IPS DF 6.9 (cell line): ENCODE results near the gene SEMA4B.
A peak's percentile ranks its signal among the peaks of the same experiment; 100 is the strongest.

Source experiments
- DNase-seq: peaks from one replicate; pipeline ENCODE4 v3.0.0-alpha.2; 2013; ENCODE audit warnings: low read depth, low spot score
- H3K27ac ChIP-seq: one replicate; pipeline ENCODE4 v1.5.1; 2013; ENCODE audit warnings: low read length, control low read depth
- H3K27me3 ChIP-seq: 2 replicates; pipeline ENCODE4 v1.6.1; 2013; ENCODE audit warnings: mild to moderate bottlenecking, low read length; ENCODE audit not compliant: control insufficient read depth, insufficient read depth
- H3K36me3 ChIP-seq: 2 replicates; pipeline ENCODE4 v1.6.1; 2013; ENCODE audit warnings: low read length; ENCODE audit not compliant: control insufficient read depth, insufficient read depth
- H3K4me1 ChIP-seq: 2 replicates; pipeline ENCODE4 v1.6.1; 2013; ENCODE audit warnings: low read length; ENCODE audit not compliant: control insufficient read depth, insufficient read depth
- H3K4me3 ChIP-seq: 2 replicates; pipeline ENCODE4 v1.5.1; 2013; ENCODE audit warnings: mild to moderate bottlenecking, low read length
- H3K9me3 ChIP-seq: 2 replicates; pipeline ENCODE4 v1.6.1; 2013; ENCODE audit warnings: low read length, inconsistent platforms; ENCODE audit not compliant: control insufficient read depth, insufficient read depth
- WGBS: extraction: QIAGEN DNeasy Blood & Tissue Kit; methylation state at CpG from one replicate; pipeline ENCODE4 v1.1.7; 2013; ENCODE audit warnings: mixed read lengths, missing lambda C conversion rate; ENCODE audit not compliant: insufficient read length, insufficient coverage; 5-methylcytosine and 5-hydroxymethylcytosine counted together

Gene SEMA4B

DNA sequence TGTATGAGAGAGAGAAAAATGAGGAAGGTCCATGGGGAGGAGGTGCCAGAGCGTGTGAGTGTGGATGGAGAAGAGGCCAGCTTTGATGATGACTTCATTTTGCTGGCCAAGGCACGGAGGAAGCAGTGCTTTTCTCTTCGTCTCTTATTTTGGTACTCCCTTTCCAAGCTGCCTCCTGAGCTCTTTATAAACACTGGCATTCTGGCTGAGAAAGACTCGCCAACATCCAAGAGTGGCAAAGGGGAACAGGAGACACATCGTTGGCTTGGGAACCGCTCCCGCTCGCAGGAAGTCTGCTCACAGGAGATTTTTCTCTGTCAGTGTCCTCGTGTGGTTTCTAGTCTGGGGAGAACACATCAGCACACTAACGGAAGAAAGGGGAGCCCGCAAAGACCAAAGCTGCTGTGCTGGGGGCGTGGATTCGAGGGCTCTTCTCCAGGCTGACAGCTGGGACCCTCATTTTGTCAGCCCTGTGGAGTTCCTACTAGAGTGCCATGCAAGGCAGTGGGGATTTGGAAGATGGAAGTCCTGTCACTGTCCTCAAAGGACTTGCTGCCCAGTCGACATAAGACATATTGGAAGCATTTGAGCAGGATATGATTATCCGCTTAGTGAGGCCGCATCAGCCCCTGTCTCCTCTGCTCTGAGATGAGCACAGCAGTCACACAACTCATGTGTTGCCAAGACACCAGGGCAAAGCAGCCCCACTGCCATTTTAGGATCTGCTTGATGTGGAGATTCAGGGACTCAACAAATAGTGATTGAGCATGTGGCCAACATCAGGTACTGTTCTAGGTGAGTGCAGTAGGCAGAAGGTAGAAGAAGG is 8.0 kb upstream of the SEMA4B start:
- H3K27me3 ChIP-seq = no peaks in the 10 kb centered on the region
- no peak overlapping the region for H3K4me3 ChIP-seq
- no peak overlapping the region for H3K27ac ChIP-seq
- H3K4me1 ChIP-seq = no peaks in the 10 kb centered on the region
- no CpG with 5 or more reads among the region's 16 CpGs for whole genome bisulfite sequencing
- no peaks in the 10 kb centered on the region for H3K36me3 ChIP-seq
- H3K9me3 ChIP-seq = no peaks in the 10 kb centered on the region
- no peak for DNase-seq

DNA sequence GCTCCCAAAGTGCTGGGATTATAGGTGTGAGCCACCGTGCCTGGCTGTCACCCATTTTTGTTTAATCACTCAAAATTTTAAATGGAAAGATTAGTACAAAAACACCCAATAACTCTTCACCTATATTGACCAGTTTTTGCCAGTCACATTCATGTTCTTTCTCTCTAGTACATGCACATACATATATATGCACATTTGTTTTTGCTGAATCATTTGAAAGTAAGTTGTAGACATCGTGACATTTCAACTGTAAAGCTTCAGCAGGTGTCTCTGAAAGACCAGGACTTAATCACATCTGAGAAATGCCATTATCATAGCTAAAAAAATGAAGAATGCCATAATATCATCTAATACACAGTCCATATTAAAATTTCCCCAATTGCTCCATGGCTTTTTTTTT is 6.5 kb upstream of the SEMA4B start:
- H3K9me3 ChIP-seq = no peaks in the 10 kb centered on the region
- WGBS = no CpG with 5 or more reads among the region's 2 CpGs
- no peaks in the 10 kb centered on the region for H3K36me3 ChIP-seq
- no peak for DNase-seq
- H3K4me3 ChIP-seq = no peak overlapping the region
- H3K4me1 ChIP-seq = no peaks in the 10 kb centered on the region
- no peaks in the 10 kb centered on the region for H3K27me3 ChIP-seq
- no peak overlapping the region for H3K27ac ChIP-seq

GRCh38 chr15:90200534-90201129 is 498 bp upstream of the SEMA4B start:
- peak overlapping the region; percentile 78; the same call in 1 of the 2 replicates for H3K4me3 ChIP-seq
- H3K27ac ChIP-seq = no peak overlapping the region
- no peaks in the 10 kb centered on the region for H3K27me3 ChIP-seq
- H3K4me1 ChIP-seq = peaks cover 3% of the 10 kb centered on the region; the same call in 1 of the 2 replicates
- WGBS = no CpG with 5 or more reads among the region's 24 CpGs
- no peaks in the 10 kb centered on the region for H3K9me3 ChIP-seq
- no peak for DNase-seq
- no peaks in the 10 kb centered on the region for H3K36me3 ChIP-seq

DNA sequence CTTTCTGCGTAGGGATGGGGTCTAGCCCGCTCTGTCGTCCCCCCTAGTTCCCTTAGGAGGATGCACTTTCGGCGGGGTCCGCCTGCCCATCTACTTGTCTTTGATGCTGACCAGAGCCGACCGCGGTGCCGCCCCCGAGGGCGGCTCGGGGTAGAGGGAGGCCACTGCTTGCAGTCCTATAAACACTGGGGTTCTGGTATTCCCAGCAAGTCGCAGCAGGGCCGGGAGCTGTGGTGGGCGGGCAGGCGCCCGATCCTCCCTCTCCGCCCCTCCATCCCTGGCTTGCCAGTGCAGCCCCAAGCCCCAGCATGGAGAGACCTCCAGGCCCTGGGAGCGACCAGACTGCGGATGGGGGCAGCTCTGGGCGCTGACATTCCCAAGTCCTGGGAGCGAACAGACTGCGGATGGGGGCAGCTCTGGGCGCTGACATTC is 830 bp downstream of the SEMA4B start:
- no peak for DNase-seq
- no peak overlapping the region for H3K27ac ChIP-seq

DNA sequence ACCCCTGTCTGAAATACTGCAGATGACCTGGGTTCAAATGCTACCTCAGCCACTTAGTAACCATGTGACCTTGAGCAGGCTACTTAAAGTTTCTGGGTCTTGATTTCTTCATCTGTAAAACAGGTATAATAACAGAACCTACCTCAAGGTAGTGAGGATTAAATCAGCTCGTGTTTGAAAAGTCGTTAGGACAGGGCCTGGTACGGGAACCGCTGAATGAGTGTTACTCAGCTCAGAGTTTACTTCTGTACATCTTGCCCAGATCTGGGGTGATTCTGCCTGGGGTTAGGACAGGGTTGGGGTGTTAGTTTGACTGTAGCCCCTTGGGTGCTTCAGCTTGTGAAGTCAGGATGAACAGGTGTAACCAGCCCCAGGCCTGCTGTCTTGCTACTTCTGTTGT is 1.8 kb downstream of the SEMA4B start:
- Histone ChIP-seq H3K36me3 (no peaks in the 10 kb centered on the region), H3K4me3 (no peak overlapping the region)
- DNase-seq = no peak

More for the DNA sequence above, 830 bp downstream of the SEMA4B start:
- no CpG with 5 or more reads among the region's 25 CpGs for WGBS
- Histone ChIP-seq H3K4me3 (peak overlapping the region; percentile 78; the same call in 1 of the 2 replicates), H3K27me3 (no peaks in the 10 kb centered on the region), H3K4me1 (peaks cover 3% of the 10 kb centered on the region; the same call in 1 of the 2 replicates), H3K9me3 (no peaks in the 10 kb centered on the region), H3K36me3 (no peaks in the 10 kb centered on the region)

DNA sequence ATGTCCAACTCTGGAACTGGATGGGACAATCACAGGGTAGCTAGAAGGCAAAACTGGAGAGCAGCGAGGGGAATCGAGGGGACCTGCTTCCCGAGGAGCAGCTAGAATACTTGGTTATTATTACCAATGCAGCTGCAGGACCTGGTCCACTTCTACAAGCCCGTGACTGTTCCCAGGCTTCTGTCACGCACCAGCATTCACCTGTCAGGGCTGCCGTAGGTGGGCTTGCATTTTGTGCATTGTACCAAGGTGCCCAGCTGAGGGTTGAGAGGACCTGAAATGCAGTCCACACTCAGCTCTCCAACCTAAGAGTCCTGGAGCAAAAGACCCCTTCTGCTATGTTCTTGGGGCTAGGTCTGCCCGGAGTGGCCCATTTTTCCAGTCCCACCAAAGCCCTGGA is 2.3 kb downstream of the SEMA4B start:
- DNase-seq = no peak
- H3K36me3 ChIP-seq = no peaks in the 10 kb centered on the region
- WGBS = no CpG with 5 or more reads among the region's 7 CpGs
- H3K9me3 ChIP-seq = no peaks in the 10 kb centered on the region
- H3K4me3 ChIP-seq = no peak overlapping the region
- peaks cover 3% of the 10 kb centered on the region; the same call in 1 of the 2 replicates for H3K4me1 ChIP-seq
- no peaks in the 10 kb centered on the region for H3K27me3 ChIP-seq
- H3K27ac ChIP-seq = no peak overlapping the region

More for the DNA sequence above, 1.8 kb downstream of the SEMA4B start:
- WGBS = no CpG with 5 or more reads among the region's 4 CpGs
- no peak overlapping the region for H3K27ac ChIP-seq
- H3K9me3 ChIP-seq = no peaks in the 10 kb centered on the region
- no peaks in the 10 kb centered on the region for H3K27me3 ChIP-seq
- peaks cover 3% of the 10 kb centered on the region; the same call in 1 of the 2 replicates for H3K4me1 ChIP-seq

- DNase-seq = no peak
- H3K27ac ChIP-seq = no peak overlapping the region
- H3K27me3 ChIP-seq = no peaks in the 10 kb centered on the region
- no peaks in the 10 kb centered on the region for H3K36me3 ChIP-seq
- peaks cover 3% of the 10 kb centered on the region; the same call in 1 of the 2 replicates for H3K4me1 ChIP-seq
- H3K4me3 ChIP-seq = no peak overlapping the region
- WGBS = no CpG with 5 or more reads among the region's 8 CpGs
- no peaks in the 10 kb centered on the region for H3K9me3 ChIP-seq
These were observed 2.8 kb downstream of the SEMA4B start for GRCh38 chr15:90203922-90204321.

DNA sequence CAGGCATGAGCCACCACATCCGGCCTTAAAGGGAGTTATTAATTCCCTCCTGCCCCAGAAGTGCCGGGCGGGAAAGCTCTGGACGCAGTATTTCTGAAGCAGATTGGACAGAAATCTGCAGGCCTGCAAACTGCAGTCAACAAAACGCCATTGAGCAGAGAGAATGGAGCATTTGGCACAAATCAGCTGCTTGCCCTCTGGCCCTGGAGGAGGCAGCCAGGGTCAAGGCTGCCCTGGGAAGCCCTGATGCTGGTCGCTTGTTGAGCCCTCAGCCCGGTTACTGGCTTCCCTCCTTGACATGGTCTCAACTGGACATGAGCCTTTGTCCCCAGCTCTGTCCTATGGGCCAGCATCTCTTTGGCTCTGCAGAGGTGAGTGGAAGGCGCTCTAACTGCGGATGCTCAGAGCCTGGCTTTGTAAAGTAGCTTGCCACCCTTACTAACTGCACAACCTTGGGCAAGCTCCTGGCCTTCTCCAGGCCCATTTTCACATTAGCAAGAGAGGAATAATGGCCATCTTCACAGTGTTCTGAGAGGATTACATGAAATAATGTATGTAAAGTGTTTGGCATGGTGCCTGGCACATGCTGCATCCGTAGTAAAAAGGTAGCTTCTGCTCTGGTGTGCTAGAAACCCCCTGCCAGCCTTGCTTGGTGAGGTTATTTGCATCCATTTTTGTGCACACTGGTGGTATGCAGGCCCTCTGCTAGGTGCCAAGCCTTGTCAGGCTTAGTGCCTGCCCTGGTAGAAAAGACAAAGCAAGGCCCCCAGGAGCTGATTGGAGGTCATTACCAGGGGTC is 4.1 kb downstream of the SEMA4B start:
- H3K36me3 ChIP-seq = no peaks in the 10 kb centered on the region
- no peak overlapping the region for H3K27ac ChIP-seq
- H3K4me1 ChIP-seq = peaks cover 3% of the 10 kb centered on the region; the same call in 1 of the 2 replicates
- no peak for DNase-seq
- no peak overlapping the region for H3K4me3 ChIP-seq
- no peaks in the 10 kb centered on the region for H3K27me3 ChIP-seq
- WGBS = no CpG with 5 or more reads among the region's 10 CpGs
- no peaks in the 10 kb centered on the region for H3K9me3 ChIP-seq

DNA sequence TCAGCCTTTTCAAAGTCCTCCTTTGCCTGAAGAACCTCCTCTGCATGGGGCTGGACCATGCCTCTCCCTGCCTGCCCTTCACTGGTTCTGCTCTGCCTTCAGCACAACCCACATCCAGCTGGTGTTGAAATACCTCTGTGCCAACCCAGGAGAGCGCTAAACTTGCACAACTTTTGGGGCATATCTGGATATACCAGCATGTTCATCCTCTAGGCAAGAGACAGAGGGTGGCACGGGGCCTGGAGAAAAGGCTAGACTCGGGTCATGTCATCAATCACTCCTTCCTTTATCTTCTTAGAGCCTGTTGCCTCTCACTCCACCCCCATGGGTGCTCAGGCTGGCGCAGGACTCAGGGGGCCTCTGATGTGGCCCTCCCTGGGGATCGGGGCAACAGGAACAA is 4.8 kb downstream of the SEMA4B start:
- no peak for DNase-seq
- Histone ChIP-seq H3K9me3 (no peaks in the 10 kb centered on the region), H3K27ac (no peak overlapping the region), H3K27me3 (no peaks in the 10 kb centered on the region), H3K4me1 (no peaks in the 10 kb centered on the region), H3K36me3 (no peaks in the 10 kb centered on the region), H3K4me3 (no peak overlapping the region)
- WGBS = no CpG with 5 or more reads among the region's 5 CpGs

DNA sequence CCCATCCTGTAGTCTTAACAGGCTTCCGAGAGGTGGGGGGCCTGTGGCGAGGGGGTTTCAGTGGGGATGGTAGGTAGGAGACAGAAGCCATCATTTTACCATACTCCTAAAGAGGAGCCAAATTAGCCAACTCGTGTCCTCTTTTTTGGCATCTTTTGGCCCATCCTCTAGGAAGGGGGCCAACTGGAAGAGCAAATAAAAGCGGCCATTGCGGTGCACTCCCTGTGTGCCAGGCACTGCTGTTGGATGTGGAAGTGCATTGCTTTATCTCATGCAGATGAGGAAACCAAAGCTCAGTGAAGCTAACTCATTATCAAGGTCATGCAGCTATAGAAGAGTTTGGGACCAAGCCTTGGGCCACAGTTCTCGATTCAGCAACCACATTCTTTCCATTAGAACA is 6.1 kb downstream of the SEMA4B start:
- Histone ChIP-seq H3K36me3 (0 out of 2 replicates have a peak, but pooled peaks cover under 1% of the 10 kb centered on the region), H3K4me3 (no peak overlapping the region), H3K27ac (no peak overlapping the region), H3K9me3 (no peaks in the 10 kb centered on the region), H3K4me1 (no peaks in the 10 kb centered on the region), H3K27me3 (no peaks in the 10 kb centered on the region)
- no CpG with 5 or more reads among the region's 6 CpGs for WGBS
- no peak for DNase-seq
